Measurements from ENCODE around the gene SRPK1.

Gene SRPK1

DNA sequence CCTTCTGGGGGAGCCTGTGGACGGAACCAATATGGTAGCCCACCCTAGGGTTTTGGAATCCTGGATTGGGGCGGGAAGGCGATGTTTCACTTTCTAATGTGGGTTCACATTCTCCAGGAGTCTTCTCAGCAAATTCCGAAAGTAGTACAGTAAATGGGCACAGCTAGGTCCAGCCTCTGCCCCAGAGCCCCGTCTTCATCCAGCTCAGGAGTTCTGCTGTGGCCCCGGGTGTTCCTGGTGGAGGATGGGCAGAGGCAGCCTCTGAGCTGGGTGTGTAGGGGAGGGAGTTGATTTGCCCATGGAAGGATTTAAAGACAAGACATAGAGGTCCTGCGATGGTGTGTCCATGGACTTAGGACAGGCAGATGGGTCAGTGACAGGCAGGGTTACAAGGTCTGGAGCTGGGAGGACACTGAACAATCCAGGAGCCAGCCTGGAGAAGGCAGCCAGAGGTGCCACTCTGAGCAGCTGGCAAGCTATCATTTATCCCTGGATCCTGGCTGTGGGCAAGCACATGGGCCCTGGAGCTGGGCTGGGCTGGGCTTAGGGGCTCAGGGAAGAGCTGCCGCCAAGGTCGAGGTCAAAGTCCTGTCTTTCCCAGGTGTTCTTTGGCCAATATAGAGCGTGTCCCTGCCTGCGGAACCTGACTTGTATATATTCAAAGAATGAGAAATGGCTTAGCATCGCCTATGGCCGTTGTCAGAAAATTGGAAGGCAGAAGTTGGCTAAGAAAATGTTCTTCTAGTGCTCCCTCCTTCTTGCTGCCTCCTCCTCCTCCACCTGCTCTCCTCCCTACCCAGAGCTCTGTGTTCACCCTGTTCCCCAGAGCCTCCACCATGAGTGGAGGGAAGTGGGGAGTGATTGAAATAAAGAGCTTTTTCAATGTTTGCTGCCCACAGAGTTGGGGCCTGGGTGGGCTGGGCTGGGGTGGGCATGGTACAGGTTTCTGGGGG lies 133.4 kb downstream of the SRPK1 start:
- ChIA-PET CTCF (no interaction called here), POLR2A (interaction anchor here (0.5 to 0.9 kb wide), 2 partner anchors 11 to 34 kb away, joined by 3 to 4 read pairs; no protein-coding TSS in a partner anchor)
- no peak for DNase-seq
- H3K9me3 ChIP-seq (ENCODE audit: control extremely low read depth in 1 of 5, control insufficient read depth in 4 of 5, insufficient read depth in 2 of 5, low read depth in 1 of 5, low read length in 4 of 5), result no peaks in the 10 kb centered on the region
- H3K4me3 ChIP-seq (ENCODE audit: control insufficient read depth in 1 of 7, extremely low read depth in 1 of 7, insufficient read depth in 4 of 7, low read depth in 2 of 7, low read length in 6 of 7), result no peak overlapping the region
- H3K36me3 ChIP-seq (ENCODE audit: control insufficient read depth in 4 of 4, insufficient read depth in 4 of 4, low read length in 3 of 4), result no peaks in the 10 kb centered on the region
- H3K27ac ChIP-seq (ENCODE audit: insufficient read depth in 1 of 2, low read depth in 1 of 2, low read length in 2 of 2, poor library complexity in 1 of 2, severe bottlenecking in 2 of 2), result no peak overlapping the region
- peaks cover 8 to 50% (median 27%) of the 10 kb centered on the region in 5 experiments for H3K27me3 ChIP-seq (replicated peaks in 2 of 5; ENCODE audit: control insufficient read depth in 4 of 5, insufficient read depth in 5 of 5, low read length in 4 of 5)
- H3K4me1 ChIP-seq (ENCODE audit: control extremely low read depth in 1 of 4, control insufficient read depth in 4 of 4, insufficient read depth in 4 of 4, low read length in 3 of 4), result peaks cover 0 to 3% (median 1%) of the 10 kb centered on the region in 4 experiments
- WGBS (ENCODE audit: insufficient coverage), result 87% methylated on average over 7 of the region's 13 CpGs

DNA sequence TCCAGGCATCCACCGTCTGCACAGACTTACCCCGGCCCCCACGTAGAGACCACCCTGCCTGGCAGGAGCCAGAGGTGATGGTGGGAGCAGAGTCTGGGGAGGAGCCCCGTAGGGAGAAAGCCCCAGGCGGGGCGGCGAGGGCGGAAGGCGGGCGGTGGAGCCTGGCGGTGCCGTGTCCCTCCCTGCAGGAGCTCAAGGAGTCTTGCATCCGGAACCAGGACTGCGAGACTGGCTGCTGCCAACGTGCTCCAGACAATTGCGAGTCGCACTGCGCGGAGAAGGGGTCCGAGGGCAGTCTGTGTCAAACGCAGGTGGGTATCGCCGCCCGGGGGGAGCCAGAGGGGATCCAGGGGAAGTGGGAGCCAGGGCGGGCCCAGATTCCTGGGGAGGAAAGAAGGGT lies 134.1 kb downstream of the SRPK1 start:
- Histone ChIP-seq H3K9me3 (ENCODE audit: control extremely low read depth in 1 of 5, control insufficient read depth in 4 of 5, insufficient read depth in 2 of 5, low read depth in 1 of 5, low read length in 4 of 5) (no peaks in the 10 kb centered on the region), H3K27ac (ENCODE audit: insufficient read depth in 1 of 2, low read depth in 1 of 2, low read length in 2 of 2, poor library complexity in 1 of 2, severe bottlenecking in 2 of 2) (no peak overlapping the region), H3K36me3 (ENCODE audit: control insufficient read depth in 4 of 4, insufficient read depth in 4 of 4, low read length in 3 of 4) (no peaks in the 10 kb centered on the region), H3K4me3 (ENCODE audit: control insufficient read depth in 1 of 7, extremely low read depth in 1 of 7, insufficient read depth in 4 of 7, low read depth in 2 of 7, low read length in 6 of 7) (no peak overlapping the region), H3K27me3 (replicated peaks in 2 of 5; ENCODE audit: control insufficient read depth in 4 of 5, insufficient read depth in 5 of 5, low read length in 4 of 5) (peaks cover 8 to 52% (median 27%) of the 10 kb centered on the region in 5 experiments), H3K4me1 (ENCODE audit: control extremely low read depth in 1 of 4, control insufficient read depth in 4 of 4, insufficient read depth in 4 of 4, low read length in 3 of 4) (peaks cover 0 to 3% (median 1%) of the 10 kb centered on the region in 4 experiments)
- DNase-seq, result no peak
- POLR2A ChIA-PET, result interaction anchor here (0.5 kb wide), 1 partner anchor 35 kb away, joined by 4 read pairs; no protein-coding TSS in a partner anchor
- CTCF ChIA-PET, result interaction anchor here (1.0 kb wide), 1 partner anchor 19 kb away, joined by 3 read pairs; no protein-coding TSS in a partner anchor
- 33% methylated on average over 25 of the region's 25 CpGs for WGBS (ENCODE audit: insufficient coverage)

DNA sequence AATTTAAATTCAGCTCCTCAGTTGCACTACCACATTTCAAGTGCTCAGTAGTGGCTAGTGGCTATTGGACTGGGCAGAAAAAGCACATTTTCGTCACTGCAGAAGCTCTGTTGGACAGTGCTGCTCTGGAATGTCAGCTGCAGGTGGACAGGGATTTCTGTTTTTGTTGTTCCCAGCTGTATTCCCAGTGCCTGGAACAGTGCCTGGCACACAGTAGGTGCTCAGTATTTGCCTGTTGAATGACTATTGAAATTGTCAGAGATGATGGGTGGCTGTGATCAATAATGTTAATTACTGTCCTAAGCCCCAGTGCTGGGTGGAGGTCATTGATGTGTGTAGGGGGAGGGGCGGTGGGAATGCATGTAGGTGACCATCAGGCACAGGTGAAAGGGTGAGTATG lies 134.6 kb downstream of the SRPK1 start:
- Histone ChIP-seq H3K27me3 (replicated peaks in 2 of 5; ENCODE audit: control insufficient read depth in 4 of 5, insufficient read depth in 5 of 5, low read length in 4 of 5) (peaks cover 8 to 52% (median 27%) of the 10 kb centered on the region in 5 experiments), H3K4me1 (ENCODE audit: control extremely low read depth in 1 of 4, control insufficient read depth in 4 of 4, insufficient read depth in 4 of 4, low read length in 3 of 4) (peaks cover 0 to 3% (median 1%) of the 10 kb centered on the region in 4 experiments), H3K4me3 (ENCODE audit: control insufficient read depth in 1 of 7, extremely low read depth in 1 of 7, insufficient read depth in 4 of 7, low read depth in 2 of 7, low read length in 6 of 7) (no peak overlapping the region), H3K27ac (ENCODE audit: insufficient read depth in 1 of 2, low read depth in 1 of 2, low read length in 2 of 2, poor library complexity in 1 of 2, severe bottlenecking in 2 of 2) (no peak overlapping the region), H3K9me3 (ENCODE audit: control extremely low read depth in 1 of 5, control insufficient read depth in 4 of 5, insufficient read depth in 2 of 5, low read depth in 1 of 5, low read length in 4 of 5) (no peaks in the 10 kb centered on the region), H3K36me3 (ENCODE audit: control insufficient read depth in 4 of 4, insufficient read depth in 4 of 4, low read length in 3 of 4) (no peaks in the 10 kb centered on the region)
- DNase-seq, result no peak
- POLR2A ChIA-PET, result no interaction called here
- CTCF ChIA-PET, result interaction anchor here (1.0 kb wide), 1 partner anchor 18 kb away, joined by 3 read pairs; no protein-coding TSS in a partner anchor
- WGBS (ENCODE audit: insufficient coverage), result 77% methylated on average over 2 of the region's 2 CpGs

DNA sequence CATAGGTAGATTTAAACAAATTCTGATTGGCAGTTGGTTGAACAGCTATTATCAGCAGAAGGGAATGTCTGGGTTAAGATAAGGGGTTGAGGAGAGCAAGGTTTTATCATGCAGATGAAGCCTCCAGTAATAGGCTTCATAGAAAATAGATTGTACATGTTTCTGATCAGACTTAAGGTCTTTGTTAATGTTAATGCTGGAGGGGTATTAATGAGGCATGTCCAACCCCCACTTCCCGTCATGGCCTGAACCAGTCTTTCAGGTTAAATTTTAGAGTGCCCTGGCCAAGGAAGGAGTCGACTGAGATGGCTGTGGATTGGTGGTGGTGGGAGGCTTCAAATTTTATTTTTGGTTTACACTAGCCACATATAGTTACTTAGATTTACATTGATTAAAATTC lies 136.7 kb downstream of the SRPK1 start:
- Histone ChIP-seq H3K4me1 (ENCODE audit: control extremely low read depth in 1 of 4, control insufficient read depth in 4 of 4, insufficient read depth in 4 of 4, low read length in 3 of 4) (peaks cover 0 to 3% (median 1%) of the 10 kb centered on the region in 4 experiments), H3K27ac (ENCODE audit: insufficient read depth in 1 of 2, low read depth in 1 of 2, low read length in 2 of 2, poor library complexity in 1 of 2, severe bottlenecking in 2 of 2) (no peak overlapping the region), H3K9me3 (ENCODE audit: control extremely low read depth in 1 of 5, control insufficient read depth in 4 of 5, insufficient read depth in 2 of 5, low read depth in 1 of 5, low read length in 4 of 5) (no peaks in the 10 kb centered on the region), H3K4me3 (ENCODE audit: control insufficient read depth in 1 of 7, extremely low read depth in 1 of 7, insufficient read depth in 4 of 7, low read depth in 2 of 7, low read length in 6 of 7) (no peak overlapping the region), H3K36me3 (ENCODE audit: control insufficient read depth in 4 of 4, insufficient read depth in 4 of 4, low read length in 3 of 4) (no peaks in the 10 kb centered on the region), H3K27me3 (replicated peaks in 2 of 5; ENCODE audit: control insufficient read depth in 4 of 5, insufficient read depth in 5 of 5, low read length in 4 of 5) (peaks cover 5 to 50% (median 25%) of the 10 kb centered on the region in 5 experiments)
- no peak for DNase-seq
- ChIA-PET POLR2A (no interaction called here), CTCF (no interaction called here)
- no CpG with 5 or more reads among the region's 2 CpGs for WGBS (ENCODE audit: insufficient coverage)
